IMR-90 (cell line): ENCODE data around the gene KRT3. TPM values are rescaled to one million over a fixed set of nuclear protein-coding genes. Genes with fewer than 3 reads are reported as not detected.

Experiments used
- ATAC-seq: fragments of 200-7000 bp; cut with Tn5 transposase; 2 replicates; pipeline ENCODE4 v1.9.1; 2020; ENCODE audit warnings: low read depth, mild to moderate bottlenecking, moderate library complexity
- BruUV-seq: library from RNA; stranded (reverse); fragments of 400-500 nt; replicated peaks from 2 replicates; lab custom pipeline; 2021; lab: Mats Ljungman, UMichigan
- CTCF ChIA-PET: fragments of 300-600 bp; formaldehyde crosslinking; extraction: SDS; loops from one replicate; lab custom pipeline; 2021; ENCODE audit warnings: antibody characterized with exemption; lab: Yijun Ruan, JAX
- POLR2A ChIA-PET: fragments of 300-600 bp; sonication (Branson Sonifier 250); formaldehyde crosslinking; loops from one replicate; lab custom pipeline; 2022; ENCODE audit warnings: antibody characterized with exemption; ENCODE audit not compliant: unreplicated experiment; lab: Charles Lee
- DNase-seq: peaks from one replicate; pipeline ENCODE4 v3.0.0; 2013
- H2AFZ ChIP-seq: replicated peaks from 2 replicates; pipeline ENCODE3; 2013; ENCODE audit warnings: low read length, mild to moderate bottlenecking; ENCODE audit not compliant: poor library complexity
- H2AK5ac ChIP-seq: 2 replicates; pipeline ENCODE4 v1.6.1; 2013; ENCODE audit warnings: low read depth, low read length, inconsistent platforms
- H2AK9ac ChIP-seq: replicated peaks from 2 replicates; pipeline ENCODE3; 2013; ENCODE audit warnings: mild to moderate bottlenecking, low read depth, low read length, moderate library complexity; ENCODE audit not compliant: poor library complexity
- H2BK120ac ChIP-seq: 2 replicates; pipeline ENCODE4 v1.6.1; 2013; ENCODE audit warnings: low read depth, low read length, inconsistent platforms
- H2BK15ac ChIP-seq: 3 replicates; pipeline ENCODE4 v1.6.1; 2013; ENCODE audit warnings: low read depth, low read length, inconsistent platforms
- H2BK20ac ChIP-seq: 2 replicates; pipeline ENCODE4 v1.6.1; 2013; ENCODE audit warnings: low read depth, mild to moderate bottlenecking, inconsistent platforms, low read length, moderate library complexity
- H2BK5ac ChIP-seq: 2 replicates; pipeline ENCODE4 v1.6.1; 2013; ENCODE audit warnings: mild to moderate bottlenecking, low read depth, low read length, inconsistent platforms; ENCODE audit not compliant: poor library complexity, severe bottlenecking
- H3K14ac ChIP-seq: replicated peaks from 2 replicates; pipeline ENCODE4 v1.6.1; 2013; ENCODE audit warnings: low read depth, low read length, inconsistent platforms
- H3K18ac ChIP-seq: 2 replicates; pipeline ENCODE4 v1.6.1; 2013; ENCODE audit warnings: low read depth, low read length, control low read depth
- H3K23ac ChIP-seq: 2 replicates; pipeline ENCODE4 v1.6.1; 2013; ENCODE audit warnings: low read depth, low read length, inconsistent platforms
- H3K27ac ChIP-seq: 2 replicates; pipeline ENCODE4 v1.5.1; 2013; ENCODE audit warnings: mild to moderate bottlenecking, control low read depth, low read length; ENCODE audit not compliant: insufficient read depth
- H3K27me3 ChIP-seq: 2 replicates; pipeline ENCODE4 v1.6.1; 2013; ENCODE audit warnings: low read length; ENCODE audit not compliant: control insufficient read depth, insufficient read depth
- H3K36me3 ChIP-seq: 2 replicates; pipeline ENCODE4 v1.6.1; 2013; ENCODE audit warnings: low read length, mixed read lengths; ENCODE audit not compliant: control insufficient read depth, insufficient read depth
- H3K4ac ChIP-seq: 2 replicates; pipeline ENCODE4 v1.6.1; 2013; ENCODE audit warnings: low read depth, low read length, inconsistent platforms
- H3K4me1 ChIP-seq: 2 replicates; pipeline ENCODE4 v1.6.1; 2013; ENCODE audit warnings: low read length, mixed read lengths; ENCODE audit not compliant: control insufficient read depth, insufficient read depth
- H3K4me2 ChIP-seq: 2 replicates; pipeline ENCODE4 v1.6.1; 2013; ENCODE audit warnings: low read depth, mild to moderate bottlenecking, control low read depth, low read length, moderate library complexity
- H3K4me3 ChIP-seq: 2 replicates; pipeline ENCODE4 v1.5.1; 2013; ENCODE audit warnings: low read depth, mild to moderate bottlenecking, control low read depth, low read length, moderate library complexity; ENCODE audit not compliant: insufficient read depth
- H3K56ac ChIP-seq: 2 replicates; pipeline ENCODE4 v1.6.1; 2013; ENCODE audit warnings: low read length, inconsistent platforms; ENCODE audit not compliant: insufficient read depth; ENCODE audit errors: extremely low read depth
- H3K79me1 ChIP-seq, 2 experiments: 2 replicates each; pipeline ENCODE4 v1.6.1; 2013; ENCODE audit warnings: low read length in 2 of 2, inconsistent platforms in 1 of 2, low read depth in 1 of 2
- H3K9ac ChIP-seq: 2 replicates; pipeline ENCODE4 v1.6.1; 2013; ENCODE audit warnings: low read depth, low read length, control low read depth
- H3K9me1 ChIP-seq: 2 replicates; pipeline ENCODE4 v1.6.1; 2013; ENCODE audit warnings: low read length, inconsistent platforms; ENCODE audit not compliant: insufficient read depth
- H3K9me3 ChIP-seq: 2 replicates; pipeline ENCODE4 v1.6.1; 2013; ENCODE audit warnings: low read length; ENCODE audit not compliant: control insufficient read depth, insufficient read depth
- H4K20me1 ChIP-seq: 2 replicates; pipeline ENCODE4 v1.6.1; 2013; ENCODE audit warnings: low read length, inconsistent platforms; ENCODE audit not compliant: insufficient read depth
- H4K5ac ChIP-seq: 2 replicates; pipeline ENCODE4 v1.6.1; 2013; ENCODE audit warnings: mild to moderate bottlenecking, low read depth, low read length, control low read depth
- H4K8ac ChIP-seq, 2 experiments: 2 replicates each; pipeline ENCODE4 v1.6.1; 2013; ENCODE audit warnings: low read depth in 2 of 2, low read length in 2 of 2, control low read depth in 1 of 2, inconsistent platforms in 1 of 2
- H4K91ac ChIP-seq: 2 replicates; pipeline ENCODE4 v1.6.1; 2013; ENCODE audit warnings: low read depth, low read length, inconsistent platforms; ENCODE audit not compliant: insufficient read depth
- BHLHE40 ChIP-seq: fragments of 150-350 bp; IDR thresholded peaks from 2 replicates; pipeline ENCODE4 v1.6.1; 2016; ENCODE audit warnings: mild to moderate bottlenecking, low read depth, low read length
- CEBPB ChIP-seq: IDR thresholded peaks from 2 replicates; pipeline ENCODE4 v1.6.1; 2012; ENCODE audit warnings: low read depth, low read length, improper control_type of control experiment
- CHD1 ChIP-seq: IDR thresholded peaks from 2 replicates; pipeline ENCODE4 v1.6.1; 2012; ENCODE audit warnings: low read depth, low read length, improper control_type of control experiment
- CTCF ChIP-seq: conservative IDR thresholded peaks from 2 replicates; pipeline ENCODE4 v1.5.1; 2012; ENCODE audit warnings: mild to moderate bottlenecking, low read depth, low read length, improper control_type of control experiment
- ELK1 ChIP-seq: fragments of 150-350 bp; IDR thresholded peaks from 2 replicates; pipeline ENCODE4 v1.6.1; 2016; ENCODE audit warnings: low read depth, mild to moderate bottlenecking, low read length, moderate library complexity, borderline replicate concordance
- FOS ChIP-seq: fragments of 150-350 bp; IDR thresholded peaks from 2 replicates; pipeline ENCODE4 v1.6.1; 2016; ENCODE audit warnings: low read depth, low read length
- MAFK ChIP-seq: IDR thresholded peaks from 2 replicates; pipeline ENCODE4 v1.6.1; 2012; ENCODE audit warnings: low read depth, low read length, improper control_type of control experiment
- MAZ ChIP-seq: IDR thresholded peaks from 2 replicates; pipeline ENCODE4 v1.6.1; 2012; ENCODE audit warnings: low read depth, mild to moderate bottlenecking, low read length, improper control_type of control experiment, moderate library complexity, borderline replicate concordance
- MXI1 ChIP-seq: IDR thresholded peaks from 2 replicates; pipeline ENCODE4 v1.6.1; 2012; ENCODE audit warnings: low read depth, mild to moderate bottlenecking, low read length, moderate library complexity, borderline replicate concordance
- NFE2L2 ChIP-seq: fragments of 150-350 bp; IDR thresholded peaks from 2 replicates; pipeline ENCODE4 v1.6.1; 2016; ENCODE audit warnings: low read depth, mild to moderate bottlenecking, low read length
- POLR2A ChIP-seq: IDR thresholded peaks from 2 replicates; pipeline ENCODE4 v1.6.1; 2012; ENCODE audit warnings: mild to moderate bottlenecking, low read depth, low read length
- RAD21 ChIP-seq: IDR thresholded peaks from 2 replicates; pipeline ENCODE4 v1.6.1; 2012; ENCODE audit warnings: low read length, improper control_type of control experiment
- RCOR1 ChIP-seq: IDR thresholded peaks from 2 replicates; pipeline ENCODE4 v1.6.1; 2012; ENCODE audit warnings: mild to moderate bottlenecking, low read length, improper control_type of control experiment; ENCODE audit not compliant: insufficient replicate concordance
- RFX5 ChIP-seq: IDR thresholded peaks from 2 replicates; pipeline ENCODE4 v1.8.0; 2012; ENCODE audit warnings: low read depth, mild to moderate bottlenecking, low read length, moderate library complexity
- SMC3 ChIP-seq: fragments of 150-350 bp; IDR thresholded peaks from 2 replicates; pipeline ENCODE4 v1.6.1; 2016; ENCODE audit warnings: low read depth, mild to moderate bottlenecking, antibody characterized with exemption, low read length, moderate library complexity
- USF2 ChIP-seq: fragments of 150-350 bp; IDR thresholded peaks from 2 replicates; pipeline ENCODE4 v1.6.1; 2017; ENCODE audit warnings: mild to moderate bottlenecking, antibody characterized with exemption, low read length, low read depth
- WGBS, 2 experiments: methylation state at CpG; one replicate each; pipeline versions ENCODE4 v1.1.5 to v1.1.7; 2013; ENCODE audit warnings: missing lambda C conversion rate in 2 of 2; ENCODE audit not compliant: insufficient read length in 1 of 2; ENCODE audit errors: extremely low coverage in 2 of 2; 5-methylcytosine and 5-hydroxymethylcytosine counted together
- dilution Hi-C: fragments of 300-500 bp; cut with HindIII; formaldehyde crosslinking; loops from one replicate; pipeline ENCODE4 v1.14.3; 2018; ENCODE audit warnings: low sequenced_read_pairs; ENCODE audit not compliant: unreplicated experiment
- in situ Hi-C: fragments of 300-500 bp; cut with MboI; formaldehyde crosslinking; loops from 3 replicates; pipeline ENCODE4 v1.14.3; 2019; ENCODE audit warnings: low sequenced_read_pairs, inconsistent platforms, mixed read lengths
- intact Hi-C: fragments of 100-400 bp; cut with micrococcal nuclease; formaldehyde crosslinking; loops from 2 replicates; pipeline ENCODE4 v1.10.0; 2022
- polyA plus RNA-seq, 3 experiments: library from polyadenylated mRNA; depleted of rRNA; stranded (reverse); fragments of >200 nt; gene quantifications; 2 replicates each; pipeline ENCODE4 v1.2.3, GENCODE V29; 2012; ENCODE audit warnings: low replicate concordance in 1 of 3
- total RNA-seq: library from RNA; depleted of rRNA; stranded (reverse); fragments of >200 nt; gene quantifications from 2 replicates; pipeline ENCODE4 v1.2.3, GENCODE V29; 2012

KRT3 gene
- total and polyA plus RNA-seq, 2 of the 4 experiments (the other 2 are of a cell fraction) = not detected

GRCh38 chr12:52772188-52772587 lies 23.7 kb downstream of the KRT3 start:
- CTCF ChIA-PET = no interaction called here
- no peak overlapping the region for H3K9ac ChIP-seq
- intact Hi-C loops = no loop called here

More at GRCh38 chr12:52772188-52772587, 23.7 kb downstream of the KRT3 start:
- DNase-seq (no peak), ATAC-seq (no peak)
- in situ Hi-C loops (no loop called here), dilution Hi-C loops (no loop called here)
- H2AK9ac ChIP-seq = no peak overlapping the region
- no peak overlapping the region for H3K4ac ChIP-seq
- no peak overlapping the region for H3K27ac ChIP-seq
- POLR2A ChIA-PET = no interaction called here
- H3K9me1 ChIP-seq = no peaks in the 10 kb centered on the region
- no peak overlapping the region for H4K8ac ChIP-seq
- BruUV-seq = no TSS peak
- no peak overlapping the region for H4K5ac ChIP-seq
- H3K27me3 ChIP-seq = peaks cover 28% of the 10 kb centered on the region
- H3K4me3 ChIP-seq = no peak overlapping the region
- TF ChIP-seq RAD21 (no peak), SMC3 (no peak), MAFK (no peak), CTCF (no peak), FOS (no peak), MAZ (no peak), NFE2L2 (no peak), USF2 (no peak), RFX5 (no peak), BHLHE40 (no peak), MXI1 (no peak), CEBPB (no peak), POLR2A (no peak), RCOR1 (no peak), ELK1 (no peak), CHD1 (no peak)
- no peak overlapping the region for H2BK5ac ChIP-seq
- H2BK120ac ChIP-seq = no peak overlapping the region
- no peak overlapping the region for H4K91ac ChIP-seq
- no peak overlapping the region for H3K56ac ChIP-seq
- no peak overlapping the region for H2BK20ac ChIP-seq
- no peak overlapping the region for H3K4me2 ChIP-seq
- no peak overlapping the region for H3K14ac ChIP-seq
- H3K4me1 ChIP-seq = no peaks in the 10 kb centered on the region
- H3K79me1 ChIP-seq = no peaks in the 10 kb centered on the region
- no peaks in the 10 kb centered on the region for H4K20me1 ChIP-seq
- H3K9me3 ChIP-seq = no peaks in the 10 kb centered on the region
- no peaks in the 10 kb centered on the region for H3K36me3 ChIP-seq
- no CpG with 5 or more reads among the region's 4 CpGs for WGBS, 2 experiments
- no peak overlapping the region for H2AK5ac ChIP-seq
- no peak overlapping the region for H2BK15ac ChIP-seq
- no peak overlapping the region for H2AFZ ChIP-seq
- no peak overlapping the region for H3K23ac ChIP-seq
- H3K18ac ChIP-seq = no peak overlapping the region
